ENCODE measurements around the gene NLRP11.

The NLRP11 gene

GRCh38 chr19:55831846-55832245, at the start of gene NLRP11:
Gene NLRP11, minus strand, starts transcription at chr19:55831999. Its CDS starts 13,825 bp downstream, at chr19:55818174.
- no peaks in the 10 kb centered on the region for H3K36me3 ChIP-seq (ENCODE audit: control insufficient read depth in 1 of 2, insufficient read depth in 2 of 2, low read length in 2 of 2)
- no peak within 1 kb of the TSS for H3K4me3 ChIP-seq (ENCODE audit: low read depth in 1 of 2, low read length in 2 of 2)
- no peaks in the 10 kb centered on the region for H3K9me3 ChIP-seq (ENCODE audit: control insufficient read depth in 1 of 2, low read length in 2 of 2)
- H3K4me1 ChIP-seq (ENCODE audit: control insufficient read depth in 1 of 2, insufficient read depth in 2 of 2, low read length in 2 of 2): no peaks in the 10 kb centered on the region
- H3K27me3 ChIP-seq (ENCODE audit: low read depth, low read length): no peaks in the 10 kb centered on the region
- H3K27ac ChIP-seq (ENCODE audit: low read length): no peak within 1 kb of the TSS

GRCh38 chr19:55877211-55877610, 45.4 kb upstream of the NLRP11 start:
- no peaks in the 10 kb centered on the region for H3K36me3 ChIP-seq (ENCODE audit: control insufficient read depth in 1 of 2, insufficient read depth in 2 of 2, low read length in 2 of 2)
- H3K4me1 ChIP-seq (ENCODE audit: control insufficient read depth in 1 of 2, insufficient read depth in 2 of 2, low read length in 2 of 2): no peaks in the 10 kb centered on the region
- H3K4me3 ChIP-seq (ENCODE audit: low read depth in 1 of 2, low read length in 2 of 2): no peak overlapping the region
- H3K27me3 ChIP-seq (ENCODE audit: low read depth, low read length): no peaks in the 10 kb centered on the region
- peaks cover 4 to 21% of the 10 kb centered on the region in 2 donors for H3K9me3 ChIP-seq (ENCODE audit: control insufficient read depth in 1 of 2, low read length in 2 of 2)
- H3K27ac ChIP-seq (ENCODE audit: low read length): no peak overlapping the region

- H3K27ac ChIP-seq (ENCODE audit: low read length): no peak overlapping the region
- peaks cover 0 to 6% of the 10 kb centered on the region in 2 donors for H3K9me3 ChIP-seq (ENCODE audit: control insufficient read depth in 1 of 2, low read length in 2 of 2)
- no peaks in the 10 kb centered on the region for H3K4me1 ChIP-seq (ENCODE audit: control insufficient read depth in 1 of 2, insufficient read depth in 2 of 2, low read length in 2 of 2)
- H3K4me3 ChIP-seq (ENCODE audit: low read depth in 1 of 2, low read length in 2 of 2): no peak overlapping the region
- H3K27me3 ChIP-seq (ENCODE audit: low read depth, low read length): no peaks in the 10 kb centered on the region
- H3K36me3 ChIP-seq (ENCODE audit: control insufficient read depth in 1 of 2, insufficient read depth in 2 of 2, low read length in 2 of 2): no peaks in the 10 kb centered on the region
Observed at GRCh38 chr19:55870736-55871135, 38.9 kb upstream of the NLRP11 start.

GRCh38 chr19:55867101-55867500, 35.3 kb upstream of the NLRP11 start:
- no peaks in the 10 kb centered on the region for H3K27me3 ChIP-seq (ENCODE audit: low read depth, low read length)
- H3K27ac ChIP-seq (ENCODE audit: low read length): no peak overlapping the region
- H3K4me3 ChIP-seq (ENCODE audit: low read depth in 1 of 2, low read length in 2 of 2): no peak overlapping the region
- no peaks in the 10 kb centered on the region for H3K36me3 ChIP-seq (ENCODE audit: control insufficient read depth in 1 of 2, insufficient read depth in 2 of 2, low read length in 2 of 2)
- H3K9me3 ChIP-seq (ENCODE audit: control insufficient read depth in 1 of 2, low read length in 2 of 2): no peaks in the 10 kb centered on the region
- H3K4me1 ChIP-seq (ENCODE audit: control insufficient read depth in 1 of 2, insufficient read depth in 2 of 2, low read length in 2 of 2): no peaks in the 10 kb centered on the region

- Histone ChIP-seq H3K4me1 (ENCODE audit: control insufficient read depth in 1 of 2, insufficient read depth in 2 of 2, low read length in 2 of 2) (no peaks in the 10 kb centered on the region), H3K4me3 (ENCODE audit: low read depth in 1 of 2, low read length in 2 of 2) (no peak overlapping the region), H3K27ac (ENCODE audit: low read length) (no peak overlapping the region), H3K9me3 (ENCODE audit: control insufficient read depth in 1 of 2, low read length in 2 of 2) (no peaks in the 10 kb centered on the region), H3K27me3 (ENCODE audit: low read depth, low read length) (no peaks in the 10 kb centered on the region), H3K36me3 (ENCODE audit: control insufficient read depth in 1 of 2, insufficient read depth in 2 of 2, low read length in 2 of 2) (no peaks in the 10 kb centered on the region)
Observed at GRCh38 chr19:55866521-55866920, 34.7 kb upstream of the NLRP11 start.

DNA sequence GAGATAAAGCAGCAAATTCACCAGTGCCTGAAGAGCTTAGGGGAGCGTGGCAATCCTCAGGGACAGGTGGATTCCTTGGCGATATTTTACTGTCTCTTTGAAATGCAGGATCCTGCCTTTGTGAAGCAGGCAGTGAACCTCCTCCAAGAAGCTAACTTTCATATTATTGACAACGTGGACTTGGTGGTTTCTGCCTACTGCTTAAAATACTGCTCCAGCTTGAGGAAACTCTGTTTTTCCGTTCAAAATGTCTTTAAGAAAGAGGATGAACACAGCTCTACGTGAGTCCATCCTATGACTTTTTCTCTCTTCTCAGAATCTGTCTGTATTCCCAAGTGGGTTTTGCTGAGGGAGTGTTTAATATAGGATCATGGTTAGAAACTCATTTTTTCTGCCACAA, 27.2 kb upstream of the NLRP11 start:
- Histone ChIP-seq H3K27me3 (ENCODE audit: low read depth, low read length) (no peaks in the 10 kb centered on the region), H3K4me1 (ENCODE audit: control insufficient read depth in 1 of 2, insufficient read depth in 2 of 2, low read length in 2 of 2) (no peaks in the 10 kb centered on the region), H3K27ac (ENCODE audit: low read length) (no peak overlapping the region), H3K4me3 (ENCODE audit: low read depth in 1 of 2, low read length in 2 of 2) (no peak overlapping the region), H3K9me3 (ENCODE audit: control insufficient read depth in 1 of 2, low read length in 2 of 2) (no peaks in the 10 kb centered on the region), H3K36me3 (ENCODE audit: control insufficient read depth in 1 of 2, insufficient read depth in 2 of 2, low read length in 2 of 2) (no peaks in the 10 kb centered on the region)

- no peaks in the 10 kb centered on the region for H3K9me3 ChIP-seq (ENCODE audit: control insufficient read depth in 1 of 2, low read length in 2 of 2)
Observed at GRCh38 chr19:55858401-55858800, 26.6 kb upstream of the NLRP11 start.

DNA sequence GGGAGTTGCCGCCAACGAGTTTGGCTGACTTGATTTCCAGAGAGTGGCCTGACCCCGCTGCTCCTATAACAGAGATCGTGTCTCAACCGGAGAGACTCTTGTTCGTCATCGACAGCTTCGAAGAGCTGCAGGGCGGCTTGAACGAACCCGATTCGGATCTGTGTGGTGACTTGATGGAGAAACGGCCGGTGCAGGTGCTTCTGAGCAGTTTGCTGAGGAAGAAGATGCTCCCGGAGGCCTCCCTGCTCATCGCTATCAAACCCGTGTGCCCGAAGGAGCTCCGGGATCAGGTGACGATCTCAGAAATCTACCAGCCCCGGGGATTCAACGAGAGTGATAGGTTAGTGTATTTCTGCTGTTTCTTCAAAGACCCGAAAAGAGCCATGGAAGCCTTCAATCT, 26.2 kb upstream of the NLRP11 start:
- Histone ChIP-seq H3K27ac (ENCODE audit: low read length) (no peak overlapping the region), H3K4me1 (ENCODE audit: control insufficient read depth in 1 of 2, insufficient read depth in 2 of 2, low read length in 2 of 2) (no peaks in the 10 kb centered on the region), H3K9me3 (ENCODE audit: control insufficient read depth in 1 of 2, low read length in 2 of 2) (no peaks in the 10 kb centered on the region), H3K36me3 (ENCODE audit: control insufficient read depth in 1 of 2, insufficient read depth in 2 of 2, low read length in 2 of 2) (no peaks in the 10 kb centered on the region), H3K27me3 (ENCODE audit: low read depth, low read length) (no peaks in the 10 kb centered on the region), H3K4me3 (ENCODE audit: low read depth in 1 of 2, low read length in 2 of 2) (no peak overlapping the region)

More at GRCh38 chr19:55858401-55858800, 26.6 kb upstream of the NLRP11 start:
- no peaks in the 10 kb centered on the region for H3K4me1 ChIP-seq (ENCODE audit: control insufficient read depth in 1 of 2, insufficient read depth in 2 of 2, low read length in 2 of 2)
- no peak overlapping the region for H3K27ac ChIP-seq (ENCODE audit: low read length)
- H3K36me3 ChIP-seq (ENCODE audit: control insufficient read depth in 1 of 2, insufficient read depth in 2 of 2, low read length in 2 of 2): no peaks in the 10 kb centered on the region
- no peaks in the 10 kb centered on the region for H3K27me3 ChIP-seq (ENCODE audit: low read depth, low read length)
- H3K4me3 ChIP-seq (ENCODE audit: low read depth in 1 of 2, low read length in 2 of 2): no peak overlapping the region

- Histone ChIP-seq H3K36me3 (ENCODE audit: control insufficient read depth in 1 of 2, insufficient read depth in 2 of 2, low read length in 2 of 2) (no peaks in the 10 kb centered on the region), H3K27ac (ENCODE audit: low read length) (no peak overlapping the region), H3K9me3 (ENCODE audit: control insufficient read depth in 1 of 2, low read length in 2 of 2) (no peaks in the 10 kb centered on the region), H3K4me1 (ENCODE audit: control insufficient read depth in 1 of 2, insufficient read depth in 2 of 2, low read length in 2 of 2) (no peaks in the 10 kb centered on the region), H3K4me3 (ENCODE audit: low read depth in 1 of 2, low read length in 2 of 2) (no peak overlapping the region), H3K27me3 (ENCODE audit: low read depth, low read length) (no peaks in the 10 kb centered on the region)
Observed at GRCh38 chr19:55857149-55857548, 25.4 kb upstream of the NLRP11 start.

DNA sequence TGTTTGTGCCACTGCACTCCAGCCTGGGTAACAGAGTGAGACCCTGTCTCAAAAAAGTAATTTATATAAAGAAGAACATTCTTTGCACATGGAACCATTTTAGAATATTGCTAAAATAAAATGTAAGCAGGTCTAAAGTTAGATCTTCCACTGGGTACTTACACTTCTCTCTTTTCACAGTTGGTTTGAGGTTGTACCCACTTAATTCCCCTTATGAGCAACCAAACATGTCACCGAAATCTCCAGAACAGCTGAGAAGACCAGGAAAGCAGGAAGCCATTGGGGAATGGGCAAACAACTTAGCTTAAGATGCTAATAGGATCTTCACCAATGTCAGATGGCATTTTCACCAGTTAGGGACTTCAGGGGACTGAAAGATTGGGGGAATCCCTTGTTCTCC, 23.4 kb upstream of the NLRP11 start:
- Histone ChIP-seq H3K27ac (ENCODE audit: low read length) (no peak overlapping the region), H3K9me3 (ENCODE audit: control insufficient read depth in 1 of 2, low read length in 2 of 2) (no peaks in the 10 kb centered on the region), H3K4me1 (ENCODE audit: control insufficient read depth in 1 of 2, insufficient read depth in 2 of 2, low read length in 2 of 2) (no peaks in the 10 kb centered on the region)

GRCh38 chr19:55838906-55839305, 7.1 kb upstream of the NLRP11 start:
- H3K4me1 ChIP-seq (ENCODE audit: control insufficient read depth in 1 of 2, insufficient read depth in 2 of 2, low read length in 2 of 2): no peaks in the 10 kb centered on the region

More for the DNA sequence above, 23.4 kb upstream of the NLRP11 start:
- Histone ChIP-seq H3K27me3 (ENCODE audit: low read depth, low read length) (no peaks in the 10 kb centered on the region), H3K4me3 (ENCODE audit: low read depth in 1 of 2, low read length in 2 of 2) (no peak overlapping the region), H3K36me3 (ENCODE audit: control insufficient read depth in 1 of 2, insufficient read depth in 2 of 2, low read length in 2 of 2) (no peaks in the 10 kb centered on the region)

GRCh38 chr19:55838251-55838650, 6.5 kb upstream of the NLRP11 start:
- Histone ChIP-seq H3K4me1 (ENCODE audit: control insufficient read depth in 1 of 2, insufficient read depth in 2 of 2, low read length in 2 of 2) (no peaks in the 10 kb centered on the region), H3K9me3 (ENCODE audit: control insufficient read depth in 1 of 2, low read length in 2 of 2) (peaks cover 0 to 5% of the 10 kb centered on the region in 2 donors), H3K4me3 (ENCODE audit: low read depth in 1 of 2, low read length in 2 of 2) (no peak overlapping the region)

More at GRCh38 chr19:55838906-55839305, 7.1 kb upstream of the NLRP11 start:
- Histone ChIP-seq H3K9me3 (ENCODE audit: control insufficient read depth in 1 of 2, low read length in 2 of 2) (peaks cover 0 to 5% of the 10 kb centered on the region in 2 donors), H3K27me3 (ENCODE audit: low read depth, low read length) (no peaks in the 10 kb centered on the region), H3K36me3 (ENCODE audit: control insufficient read depth in 1 of 2, insufficient read depth in 2 of 2, low read length in 2 of 2) (no peaks in the 10 kb centered on the region), H3K4me3 (ENCODE audit: low read depth in 1 of 2, low read length in 2 of 2) (no peak overlapping the region), H3K27ac (ENCODE audit: low read length) (no peak overlapping the region)

More at GRCh38 chr19:55838251-55838650, 6.5 kb upstream of the NLRP11 start:
- Histone ChIP-seq H3K27me3 (ENCODE audit: low read depth, low read length) (no peaks in the 10 kb centered on the region), H3K36me3 (ENCODE audit: control insufficient read depth in 1 of 2, insufficient read depth in 2 of 2, low read length in 2 of 2) (no peaks in the 10 kb centered on the region), H3K27ac (ENCODE audit: low read length) (no peak overlapping the region)

Data from muscle layer of duodenum (tissue), 2 donors.